H1 (cell line): ENCODE results near the gene NLRP6. TPM values are rescaled to one million over a fixed set of nuclear protein-coding genes. Genes with fewer than 3 reads are reported as not detected.

Experiments used
- CTCF ChIA-PET: fragments of 300-600 bp; sonication (Branson Sonifier 250); formaldehyde crosslinking; loops from one replicate; lab custom pipeline; 2021; ENCODE audit not compliant: partially characterized antibody; lab: Charles Lee
- POLR2A ChIA-PET: fragments of 300-600 bp; sonication (Branson Sonifier 250); formaldehyde crosslinking; loops from one replicate; lab custom pipeline; 2021; ENCODE audit warnings: inconsistent platforms; ENCODE audit not compliant: partially characterized antibody; lab: Charles Lee
- DNase-seq, 2 experiments: peaks; one replicate each; pipeline versions ENCODE4 v3.0.0 to v3.0.0-alpha.2; 2010 to 2022; ENCODE audit warnings: low spot score in 2 of 2, low read depth in 1 of 2, mixed read lengths in 1 of 2
- FAIRE-seq: peaks from 2 replicates; lab custom pipeline; 2011; peaks lifted over from hg19 to GRCh38; lab: Jason Lieb, UNC
- H2AFZ ChIP-seq: 2 replicates; pipeline ENCODE4 v1.8.1; 2012; ENCODE audit warnings: low read length, inconsistent platforms
- H2AK5ac ChIP-seq: 2 replicates; pipeline ENCODE4 v1.6.1; 2013; ENCODE audit warnings: low read depth, low read length
- H2BK120ac ChIP-seq: replicated peaks from 2 replicates; pipeline ENCODE3; 2013; ENCODE audit warnings: low read depth, low read length, inconsistent platforms
- H2BK12ac ChIP-seq: 2 replicates; pipeline ENCODE4 v1.6.1; 2013; ENCODE audit warnings: low read depth, low read length
- H2BK15ac ChIP-seq: 2 replicates; pipeline ENCODE4 v1.6.1; 2013; ENCODE audit warnings: low read length
- H2BK20ac ChIP-seq: 2 replicates; pipeline ENCODE4 v1.6.1; 2013; ENCODE audit warnings: low read length
- H2BK5ac ChIP-seq: 2 replicates; pipeline ENCODE4 v1.6.1; 2013; ENCODE audit warnings: low read depth, low read length
- H3K14ac ChIP-seq: 2 replicates; pipeline ENCODE4 v1.6.1; 2013; ENCODE audit warnings: inconsistent platforms; ENCODE audit not compliant: insufficient read length
- H3K18ac ChIP-seq: 2 replicates; pipeline ENCODE4 v1.6.1; 2013; ENCODE audit warnings: low read length; ENCODE audit errors: extremely low read depth
- H3K23ac ChIP-seq: 2 replicates; pipeline ENCODE4 v1.6.1; 2013; ENCODE audit warnings: inconsistent platforms; ENCODE audit not compliant: insufficient read length
- H3K23me2 ChIP-seq: 2 replicates; pipeline ENCODE4 v1.6.1; 2013; ENCODE audit warnings: low read depth, low read length
- H3K27ac ChIP-seq: 2 replicates; pipeline ENCODE4 v1.6.1; 2011; ENCODE audit warnings: low read depth, low read length, inconsistent platforms
- H3K27me3 ChIP-seq, 4 experiments: replicated peaks in 1 of 4; 1 replicate in 1 of 4; 2 replicates in 3 of 4; pipeline versions ENCODE4 v1.6.1 to v1.8.1; 2011 to 2013; ENCODE audit warnings: low read length in 3 of 4, mild to moderate bottlenecking in 3 of 4, inconsistent platforms in 2 of 4, mixed read lengths in 2 of 4, moderate library complexity in 1 of 4; ENCODE audit not compliant: control insufficient read depth in 3 of 4, insufficient read depth in 3 of 4; ENCODE audit errors: extremely low read depth in 1 of 4
- H3K36me3 ChIP-seq, 4 experiments: 2 replicates each; pipeline versions ENCODE4 v1.6.1 to v1.8.1; 2011 to 2013; ENCODE audit warnings: mild to moderate bottlenecking in 4 of 4, low read length in 3 of 4, moderate library complexity in 2 of 4, control low read depth in 1 of 4, inconsistent platforms in 1 of 4; ENCODE audit not compliant: insufficient read depth in 4 of 4, control insufficient read depth in 2 of 4
- H3K4ac ChIP-seq: replicated peaks from 2 replicates; pipeline ENCODE3; 2013; ENCODE audit warnings: low read length, low read depth, mixed read lengths, inconsistent platforms; ENCODE audit not compliant: insufficient read length
- H3K4me1 ChIP-seq, 4 experiments: replicated peaks in 1 of 4; 1 replicate in 1 of 4; 2 replicates in 3 of 4; pipeline versions ENCODE4 v1.6.1 to v1.8.1; 2011 to 2013; ENCODE audit warnings: low read length in 3 of 4, inconsistent platforms in 2 of 4, mixed read lengths in 1 of 4; ENCODE audit not compliant: insufficient read depth in 4 of 4, control insufficient read depth in 3 of 4
- H3K4me2 ChIP-seq, 2 experiments: 2 replicates each; pipeline versions ENCODE4 v1.6.1 to v1.8.1; 2011 to 2013; ENCODE audit warnings: low read depth in 2 of 2, low read length in 2 of 2, control low read depth in 1 of 2, inconsistent platforms in 1 of 2, mild to moderate bottlenecking in 1 of 2; ENCODE audit not compliant: insufficient read depth in 1 of 2
- H3K4me3 ChIP-seq, 4 experiments: fragments of 200-600, 300-600 bp in 1 of 4; sonication (generic), shearing (Covaris generic), sonication (Bioruptor Twin) in 1 of 4; 2 replicates each; pipeline versions ENCODE4 v1.5.1 to v1.8.1; 2011 to 2016; ENCODE audit warnings: low read length in 4 of 4, low read depth in 3 of 4, control low read depth in 2 of 4, inconsistent platforms in 2 of 4, mild to moderate bottlenecking in 2 of 4, mixed read lengths in 1 of 4, moderate library complexity in 1 of 4; ENCODE audit not compliant: insufficient read depth in 2 of 4; ENCODE audit errors: extremely low read depth in 1 of 4
- H3K56ac ChIP-seq: replicated peaks from 2 replicates; pipeline ENCODE3; 2013; ENCODE audit warnings: low read depth, mild to moderate bottlenecking, mixed read lengths, low read length, inconsistent platforms; ENCODE audit not compliant: insufficient read length
- H3K79me1 ChIP-seq: 2 replicates; pipeline ENCODE4 v1.6.1; 2013; ENCODE audit warnings: low read depth, low read length, control low read depth
- H3K79me2 ChIP-seq, 2 experiments: 2 replicates each; pipeline versions ENCODE4 v1.6.1 to v1.8.1; 2012 to 2013; ENCODE audit warnings: low read length in 2 of 2, mild to moderate bottlenecking in 2 of 2, inconsistent platforms in 1 of 2; ENCODE audit not compliant: insufficient read depth in 2 of 2, control insufficient read depth in 1 of 2
- H3K9ac ChIP-seq, 4 experiments: replicated peaks in 1 of 4; 1 replicate in 1 of 4; 2 replicates in 3 of 4; pipeline versions ENCODE4 v1.6.1 to v1.8.1; 2011 to 2013; ENCODE audit warnings: low read depth in 3 of 4, low read length in 3 of 4, control low read depth in 2 of 4, mild to moderate bottlenecking in 2 of 4, moderate library complexity in 2 of 4, inconsistent platforms in 1 of 4; ENCODE audit errors: extremely low read depth in 1 of 4
- H3K9me3 ChIP-seq, 2 experiments: 2 replicates each; pipeline versions ENCODE4 v1.6.1 to v1.8.1; 2012 to 2013; ENCODE audit warnings: mild to moderate bottlenecking in 2 of 2, moderate library complexity in 2 of 2, control low read depth in 1 of 2, inconsistent platforms in 1 of 2, low read depth in 1 of 2, low read length in 1 of 2, mixed read lengths in 1 of 2; ENCODE audit not compliant: insufficient read depth in 2 of 2
- H4K20me1 ChIP-seq, 2 experiments: replicated peaks in 1 of 2; 2 replicates each; pipeline versions ENCODE3 to v1.8.1; 2011 to 2013; ENCODE audit warnings: inconsistent platforms in 2 of 2, low read length in 2 of 2, mild to moderate bottlenecking in 1 of 2; ENCODE audit not compliant: insufficient read depth in 2 of 2, control insufficient read depth in 1 of 2
- H4K5ac ChIP-seq: 2 replicates; pipeline ENCODE4 v1.6.1; 2013; ENCODE audit warnings: low read length, low read depth, mixed read lengths, inconsistent platforms; ENCODE audit not compliant: insufficient read length
- H4K8ac ChIP-seq: 2 replicates; pipeline ENCODE4 v1.8.0; 2013; ENCODE audit warnings: mild to moderate bottlenecking, moderate library complexity, low read length, inconsistent platforms; ENCODE audit not compliant: insufficient read depth; ENCODE audit errors: extremely low read depth
- H4K91ac ChIP-seq: replicated peaks from 2 replicates; pipeline ENCODE3; 2013; ENCODE audit warnings: low read length, mixed read lengths, inconsistent platforms; ENCODE audit not compliant: insufficient read length
- ATF2 ChIP-seq: IDR thresholded peaks from 2 replicates; pipeline ENCODE4 v1.6.1; 2012; ENCODE audit warnings: low read length, inconsistent platforms
- CTCF ChIP-seq, 3 experiments: IDR thresholded peaks; 1 replicate in 2 of 3; 2 replicates in 1 of 3; pipeline versions ENCODE4 v1.5.1 to v1.6.1; 2011; ENCODE audit warnings: low read length in 3 of 3, mild to moderate bottlenecking in 3 of 3, inconsistent platforms in 2 of 3, low read depth in 1 of 3, moderate library complexity in 1 of 3; ENCODE audit not compliant: insufficient read depth in 1 of 3; ENCODE audit errors: control extremely low read depth in 1 of 3
- GABPA ChIP-seq: IDR thresholded peaks from 2 replicates; pipeline ENCODE4 v1.6.1; 2011; ENCODE audit warnings: mild to moderate bottlenecking, low read length, moderate library complexity, borderline replicate concordance; ENCODE audit not compliant: insufficient read depth
- NANOG ChIP-seq: IDR thresholded peaks from 2 replicates; pipeline ENCODE4 v1.6.1; 2011; ENCODE audit warnings: low read length, low read depth, mild to moderate bottlenecking, inconsistent platforms; ENCODE audit not compliant: insufficient read depth, poor library complexity, severe bottlenecking
- SIN3A ChIP-seq, 2 experiments: IDR thresholded peaks in 1 of 2; conservative IDR thresholded peaks in 1 of 2; 2 replicates each; pipeline ENCODE4 v1.6.1; 2011 to 2012; ENCODE audit warnings: low read length in 2 of 2, improper control_type of control experiment in 1 of 2, low read depth in 1 of 2, mild to moderate bottlenecking in 1 of 2
- WGBS, 2 experiments: shearing (Covaris generic) in 1 of 2; methylation state at CpG; one replicate each; pipeline versions ENCODE4 v1.1.6 to v1.1.7; 2013 to 2015; ENCODE audit warnings: low lambda C conversion rate in 2 of 2, mixed read lengths in 2 of 2, inconsistent platforms in 1 of 2, low coverage in 1 of 2, missing lambda C conversion rate in 1 of 2; ENCODE audit not compliant: insufficient replicate concordance in 2 of 2, insufficient coverage in 1 of 2, insufficient read length in 1 of 2; ENCODE audit errors: extremely low coverage in 1 of 2, missing lambda C conversion rate in 1 of 2; 5-methylcytosine and 5-hydroxymethylcytosine counted together
- polyA plus RNA-seq, 7 experiments: library from polyadenylated mRNA; depleted of rRNA in 3 of 7; stranded (reverse) in 5 of 7; unstranded in 2 of 7; fragments of >200 nt in 5 of 7; fragments of 200-250 nt in 2 of 7; gene quantifications; 1 replicate in 5 of 7; 2 replicates in 1 of 7; 4 replicates in 1 of 7; pipeline versions ENCODE4 v1.2.1 to v1.2.3, GENCODE V29; 2011 to 2013; ENCODE audit warnings: missing spikeins in 2 of 7, mixed read lengths in 2 of 7
- total RNA-seq: library from RNA; stranded (reverse); fragmentation: NEBNext Ultra II Directional; extraction: Animal tissue kit (Norgen Biotek cat#: 25700); gene quantifications from 2 replicates; pipeline ENCODE4 v1.2.1, GENCODE V29; 2021

Gene NLRP6
- total and polyA plus RNA-seq, 2 of the 8 experiments (the other 6 are each of a cell fraction or from before 2014, with no cell fraction given), result not detected

GRCh38 chr11:331358-332060 is 53.3 kb downstream of the NLRP6 start:
- no peak overlapping the region for H4K5ac ChIP-seq
- H3K36me3 ChIP-seq, result no peaks in the 10 kb centered on the region
- no peak overlapping the region for H3K4me3 ChIP-seq
- H3K56ac ChIP-seq, result no peak overlapping the region
- CTCF ChIA-PET, result interaction anchor here (1.1 to 3.9 kb wide), 6 partner anchors 15 to 81 kb away, joined by 4 to 12 read pairs (median 9); no protein-coding TSS in a partner anchor
- no peak overlapping the region for H3K4ac ChIP-seq
- peaks cover 4 to 23% (median 20%) of the 10 kb centered on the region in 4 experiments for H3K4me1 ChIP-seq
- no peak overlapping the region for H2AFZ ChIP-seq
- H2BK15ac ChIP-seq, result peak overlapping the region; percentile 99; the same call in 1 of the 2 replicates
- H4K91ac ChIP-seq, result no peak overlapping the region
- no peaks in the 10 kb centered on the region for H3K23me2 ChIP-seq
- no peak overlapping the region; the same call in 1 of the 2 replicates for H3K18ac ChIP-seq
- 91% methylated on average over 18 of the region's 19 CpGs; no CpG with 5 or more reads in 1 of the 2 experiments for WGBS, 2 experiments
- H2BK120ac ChIP-seq, result no peak overlapping the region
- H4K20me1 ChIP-seq, result no peaks in the 10 kb centered on the region
- H4K8ac ChIP-seq, result no peak overlapping the region
- peak overlapping the region; percentile 75; the same call in 1 of the 2 replicates for H2BK5ac ChIP-seq
- H2BK20ac ChIP-seq, result peak overlapping the region; percentile 29; the same call in 1 of the 2 replicates
- peak overlapping the region; percentile 40; the same call in 1 of the 2 replicates for H2BK12ac ChIP-seq
- H3K79me1 ChIP-seq, result no peaks in the 10 kb centered on the region
- no peak for DNase-seq
- H2AK5ac ChIP-seq, result peak overlapping the region; percentile 83; the same call in 1 of the 2 replicates
- H3K14ac ChIP-seq, result no peak overlapping the region
- FAIRE-seq, result no peak
- H3K27me3 ChIP-seq, result no peaks in the 10 kb centered on the region
- peaks cover 10 to 11% of the 10 kb centered on the region in 2 experiments; a peak in 3 of 4 replicates for H3K9me3 ChIP-seq
- no peak overlapping the region for H3K4me2 ChIP-seq
- H3K23ac ChIP-seq, result no peak overlapping the region
- POLR2A ChIA-PET, result interaction anchor here (1.1 to 2.6 kb wide), 3 partner anchors 8 to 24 kb away, joined by 4 to 11 read pairs (median 8); no protein-coding TSS in a partner anchor
- no peak overlapping the region for H3K9ac ChIP-seq
- H3K79me2 ChIP-seq, result no peaks in the 10 kb centered on the region
- H3K27ac ChIP-seq, result no peak overlapping the region
- no peak for TF ChIP-seq CTCF (IDR thresholded peaks at IDR 0.05; ENCODE audit: control extremely low read depth in 1 of 3, insufficient read depth in 1 of 3, low read depth in 1 of 3, low read length in 3 of 3)
- TF ChIP-seq GABPA, result no peak
- no peak for TF ChIP-seq SIN3A (conservative IDR thresholded peaks at IDR 0.05 in 1 of 2, IDR thresholded peaks at IDR 0.05 in 1 of 2; ENCODE audit: low read depth in 1 of 2, low read length in 2 of 2)
- no peak for TF ChIP-seq ATF2
- TF ChIP-seq NANOG, result no peak
